ENCODE results near the gene GPR157. TPM values are rescaled to one million over a fixed set of nuclear protein-coding genes. Genes with fewer than 3 reads are reported as not detected.
A peak's percentile ranks its signal among the peaks of the same experiment; 100 is the strongest.

GPR157 gene
- total RNA-seq, 1 donor from 2014 or later: 5.4 TPM

- Histone ChIP-seq H3K27ac (ENCODE audit: low read depth, low read length) (no peak overlapping the region), H3K36me3 (ENCODE audit: insufficient read depth, low read length) (no peaks in the 10 kb centered on the region), H4K20me1 (ENCODE audit: insufficient read depth, low read length) (peaks cover 10% of the 10 kb centered on the region), H3K9ac (ENCODE audit: low read length) (no peak overlapping the region), H3K27me3 (ENCODE audit: insufficient read depth, low read length) (no peaks in the 10 kb centered on the region), H3K4me2 (ENCODE audit: low read length) (no peak overlapping the region), H2AFZ (ENCODE audit: low read depth, low read length) (no peak overlapping the region), H3K79me2 (ENCODE audit: insufficient read depth, low read length) (no peaks in the 10 kb centered on the region), H3K9me3 (ENCODE audit: insufficient read depth, low read depth, low read length) (no peaks in the 10 kb centered on the region), H3K4me3 (ENCODE audit: insufficient read depth, low read depth, low read length) (no peak overlapping the region), H3K4me1 (ENCODE audit: insufficient read depth, low read length) (no peaks in the 10 kb centered on the region)
- Mint-ChIP-seq H3K4me1 (ENCODE audit: low read depth, unreplicated experiment) (peaks cover 5% of the 10 kb centered on the region), H3K27me3 (ENCODE audit: low read depth, unreplicated experiment) (no peaks in the 10 kb centered on the region), H3K4me3 (ENCODE audit: unreplicated experiment) (no peak overlapping the region), H3K36me3 (ENCODE audit: low read depth, unreplicated experiment) (no peaks in the 10 kb centered on the region), H3K27ac (ENCODE audit: unreplicated experiment) (no peak overlapping the region), H3K9me3 (ENCODE audit: unreplicated experiment) (no peaks in the 10 kb centered on the region)
- no peak for FAIRE-seq
- no peak for DNase-seq (ENCODE audit: low read depth)
- TF ChIP-seq, protein P1, sequence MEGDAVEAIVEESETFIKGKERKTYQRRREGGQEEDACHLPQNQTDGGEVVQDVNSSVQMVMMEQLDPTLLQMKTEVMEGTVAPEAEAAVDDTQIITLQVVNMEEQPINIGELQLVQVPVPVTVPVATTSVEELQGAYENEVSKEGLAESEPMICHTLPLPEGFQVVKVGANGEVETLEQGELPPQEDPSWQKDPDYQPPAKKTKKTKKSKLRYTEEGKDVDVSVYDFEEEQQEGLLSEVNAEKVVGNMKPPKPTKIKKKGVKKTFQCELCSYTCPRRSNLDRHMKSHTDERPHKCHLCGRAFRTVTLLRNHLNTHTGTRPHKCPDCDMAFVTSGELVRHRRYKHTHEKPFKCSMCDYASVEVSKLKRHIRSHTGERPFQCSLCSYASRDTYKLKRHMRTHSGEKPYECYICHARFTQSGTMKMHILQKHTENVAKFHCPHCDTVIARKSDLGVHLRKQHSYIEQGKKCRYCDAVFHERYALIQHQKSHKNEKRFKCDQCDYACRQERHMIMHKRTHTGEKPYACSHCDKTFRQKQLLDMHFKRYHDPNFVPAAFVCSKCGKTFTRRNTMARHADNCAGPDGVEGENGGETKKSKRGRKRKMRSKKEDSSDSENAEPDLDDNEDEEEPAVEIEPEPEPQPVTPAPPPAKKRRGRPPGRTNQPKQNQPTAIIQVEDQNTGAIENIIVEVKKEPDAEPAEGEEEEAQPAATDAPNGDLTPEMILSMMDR (IDR thresholded peaks at IDR 0.05; ENCODE audit: insufficient read depth, low read depth, low read length): no peak
- no peak for TF ChIP-seq EZH2 (IDR thresholded peaks at IDR 0.05; ENCODE audit: insufficient read depth, low read length)
These were observed 9.2 kb downstream of the GPR157 start for GRCh38 chr1:9119745-9120144.

DNA sequence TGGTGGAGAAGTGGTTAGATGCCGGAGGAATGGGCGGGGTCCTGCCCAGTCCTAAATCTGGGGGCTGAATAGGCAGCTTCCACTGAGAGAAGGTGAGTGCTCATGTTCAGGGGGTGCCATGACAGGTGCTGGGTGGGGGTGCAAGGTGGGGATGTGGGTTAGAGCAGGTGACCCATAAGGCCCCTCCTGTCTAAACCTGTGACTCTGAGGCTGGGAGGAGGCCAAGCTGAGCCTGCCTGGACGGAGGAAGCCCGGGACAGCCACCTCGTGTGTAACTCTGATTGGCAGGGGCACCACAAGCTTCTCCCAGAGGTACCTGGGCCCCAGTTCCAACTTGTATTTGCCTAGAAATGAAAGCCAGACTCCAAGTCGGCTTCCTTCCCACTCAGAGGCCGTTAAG, 10.7 kb downstream of the GPR157 start:
- Histone ChIP-seq H3K9ac (ENCODE audit: low read length) (no peak overlapping the region), H3K9me3 (ENCODE audit: insufficient read depth, low read depth, low read length) (no peaks in the 10 kb centered on the region), H3K27ac (ENCODE audit: low read depth, low read length) (no peak overlapping the region), H3K4me3 (ENCODE audit: insufficient read depth, low read depth, low read length) (no peak overlapping the region), H3K36me3 (ENCODE audit: insufficient read depth, low read length) (no peaks in the 10 kb centered on the region), H3K79me2 (ENCODE audit: insufficient read depth, low read length) (no peaks in the 10 kb centered on the region), H3K4me2 (ENCODE audit: low read length) (no peak overlapping the region), H4K20me1 (ENCODE audit: insufficient read depth, low read length) (peaks cover 10% of the 10 kb centered on the region), H3K27me3 (ENCODE audit: insufficient read depth, low read length) (no peaks in the 10 kb centered on the region), H2AFZ (ENCODE audit: low read depth, low read length) (no peak overlapping the region), H3K4me1 (ENCODE audit: insufficient read depth, low read length) (no peaks in the 10 kb centered on the region)
- Mint-ChIP-seq H3K4me1 (ENCODE audit: low read depth, unreplicated experiment) (peaks cover 5% of the 10 kb centered on the region), H3K36me3 (ENCODE audit: low read depth, unreplicated experiment) (no peaks in the 10 kb centered on the region), H3K27me3 (ENCODE audit: low read depth, unreplicated experiment) (no peaks in the 10 kb centered on the region), H3K27ac (ENCODE audit: unreplicated experiment) (no peak overlapping the region), H3K9me3 (ENCODE audit: unreplicated experiment) (no peaks in the 10 kb centered on the region), H3K4me3 (ENCODE audit: unreplicated experiment) (no peak overlapping the region)
- DNase-seq (ENCODE audit: low read depth): no peak
- FAIRE-seq: no peak
- TF ChIP-seq, protein P1 (IDR thresholded peaks at IDR 0.05; ENCODE audit: insufficient read depth, low read depth, low read length): no peak
- no peak for TF ChIP-seq EZH2 (IDR thresholded peaks at IDR 0.05; ENCODE audit: insufficient read depth, low read length)

GRCh38 chr1:9115351-9116205, 13.3 kb downstream of the GPR157 start:
- peak overlapping the region; percentile 23 for H3K27ac Mint-ChIP-seq (ENCODE audit: unreplicated experiment)
- no peak overlapping the region for H3K4me2 ChIP-seq (ENCODE audit: low read length)
- H3K9me3 ChIP-seq (ENCODE audit: insufficient read depth, low read depth, low read length): no peaks in the 10 kb centered on the region
- FAIRE-seq (no peak), DNase-seq (ENCODE audit: low read depth) (no peak)
- TF ChIP-seq EZH2 (IDR thresholded peaks at IDR 0.05; ENCODE audit: insufficient read depth, low read length): no peak
- TF ChIP-seq, protein P1 (IDR thresholded peaks at IDR 0.05; ENCODE audit: insufficient read depth, low read depth, low read length): no peak
- peaks cover 7% of the 10 kb centered on the region for H3K4me1 Mint-ChIP-seq (ENCODE audit: low read depth, unreplicated experiment)
- no peak overlapping the region for H3K27ac ChIP-seq (ENCODE audit: low read depth, low read length)
- no peak overlapping the region for H3K4me3 Mint-ChIP-seq (ENCODE audit: unreplicated experiment)
- H3K79me2 ChIP-seq (ENCODE audit: insufficient read depth, low read length): no peaks in the 10 kb centered on the region
- no peak overlapping the region for H3K4me3 ChIP-seq (ENCODE audit: insufficient read depth, low read depth, low read length)
- H2AFZ ChIP-seq (ENCODE audit: low read depth, low read length): no peak overlapping the region
- H3K9me3 Mint-ChIP-seq (ENCODE audit: unreplicated experiment): no peaks in the 10 kb centered on the region
- H3K36me3 Mint-ChIP-seq (ENCODE audit: low read depth, unreplicated experiment): no peaks in the 10 kb centered on the region
- H4K20me1 ChIP-seq (ENCODE audit: insufficient read depth, low read length): peaks cover 11% of the 10 kb centered on the region
- H3K27me3 ChIP-seq (ENCODE audit: insufficient read depth, low read length): no peaks in the 10 kb centered on the region
- no peaks in the 10 kb centered on the region for H3K36me3 ChIP-seq (ENCODE audit: insufficient read depth, low read length)
- no peak overlapping the region for H3K9ac ChIP-seq (ENCODE audit: low read length)
- H3K27me3 Mint-ChIP-seq (ENCODE audit: low read depth, unreplicated experiment): no peaks in the 10 kb centered on the region
- H3K4me1 ChIP-seq (ENCODE audit: insufficient read depth, low read length): no peaks in the 10 kb centered on the region
